ENCODE measurements around the gene CDKN2AIPNL. TPM values are rescaled to one million over a fixed set of nuclear protein-coding genes. Genes with fewer than 3 reads are reported as not detected.

CDKN2AIPNL gene
- total RNA-seq, 2 donors from 2014 or later: 51.8 to 62.0 TPM

GRCh38 chr5:134449167-134449566 lies 37.5 kb upstream of the CDKN2AIPNL start:
- Histone ChIP-seq H3K4me1 (ENCODE audit: control insufficient read depth, insufficient read depth, low read length) (peaks cover 2% of the 10 kb centered on the region), H3K36me3 (ENCODE audit: control insufficient read depth, insufficient read depth, low read length) (no peaks in the 10 kb centered on the region), H3K9me3 (ENCODE audit: control insufficient read depth, low read length) (no peaks in the 10 kb centered on the region), H3K27ac (ENCODE audit: low read depth, low read length) (no peak overlapping the region), H3K4me3 (ENCODE audit: low read length) (no peak overlapping the region), H3K9ac (ENCODE audit: extremely low read depth, low read length, poor library complexity, severe bottlenecking) (no peak overlapping the region), H3K27me3 (ENCODE audit: control insufficient read depth, insufficient read depth, low read length, poor library complexity, severe bottlenecking) (no peaks in the 10 kb centered on the region)
- DNase-seq: no peak
- no peaks in the 10 kb centered on the region for H3K36me3 Mint-ChIP-seq (ENCODE audit: low read depth)
- TF ChIP-seq, protein P1, sequence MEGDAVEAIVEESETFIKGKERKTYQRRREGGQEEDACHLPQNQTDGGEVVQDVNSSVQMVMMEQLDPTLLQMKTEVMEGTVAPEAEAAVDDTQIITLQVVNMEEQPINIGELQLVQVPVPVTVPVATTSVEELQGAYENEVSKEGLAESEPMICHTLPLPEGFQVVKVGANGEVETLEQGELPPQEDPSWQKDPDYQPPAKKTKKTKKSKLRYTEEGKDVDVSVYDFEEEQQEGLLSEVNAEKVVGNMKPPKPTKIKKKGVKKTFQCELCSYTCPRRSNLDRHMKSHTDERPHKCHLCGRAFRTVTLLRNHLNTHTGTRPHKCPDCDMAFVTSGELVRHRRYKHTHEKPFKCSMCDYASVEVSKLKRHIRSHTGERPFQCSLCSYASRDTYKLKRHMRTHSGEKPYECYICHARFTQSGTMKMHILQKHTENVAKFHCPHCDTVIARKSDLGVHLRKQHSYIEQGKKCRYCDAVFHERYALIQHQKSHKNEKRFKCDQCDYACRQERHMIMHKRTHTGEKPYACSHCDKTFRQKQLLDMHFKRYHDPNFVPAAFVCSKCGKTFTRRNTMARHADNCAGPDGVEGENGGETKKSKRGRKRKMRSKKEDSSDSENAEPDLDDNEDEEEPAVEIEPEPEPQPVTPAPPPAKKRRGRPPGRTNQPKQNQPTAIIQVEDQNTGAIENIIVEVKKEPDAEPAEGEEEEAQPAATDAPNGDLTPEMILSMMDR (conservative IDR thresholded peaks at IDR 0.05): no peak
- 93 to 100% methylated on average over 1 to 2 of the region's 2 CpGs for WGBS, 2 experiments (ENCODE audit: insufficient coverage in 1 of 2, insufficient read length in 1 of 2)
- H3K27me3 Mint-ChIP-seq (ENCODE audit: insufficient read depth): no peaks in the 10 kb centered on the region
- H3K4me1 Mint-ChIP-seq: peaks cover 15% of the 10 kb centered on the region
- no peak overlapping the region for H3K27ac Mint-ChIP-seq
- H3K4me3 Mint-ChIP-seq: no peak overlapping the region
- H3K9me3 Mint-ChIP-seq: no peaks in the 10 kb centered on the region

DNA sequence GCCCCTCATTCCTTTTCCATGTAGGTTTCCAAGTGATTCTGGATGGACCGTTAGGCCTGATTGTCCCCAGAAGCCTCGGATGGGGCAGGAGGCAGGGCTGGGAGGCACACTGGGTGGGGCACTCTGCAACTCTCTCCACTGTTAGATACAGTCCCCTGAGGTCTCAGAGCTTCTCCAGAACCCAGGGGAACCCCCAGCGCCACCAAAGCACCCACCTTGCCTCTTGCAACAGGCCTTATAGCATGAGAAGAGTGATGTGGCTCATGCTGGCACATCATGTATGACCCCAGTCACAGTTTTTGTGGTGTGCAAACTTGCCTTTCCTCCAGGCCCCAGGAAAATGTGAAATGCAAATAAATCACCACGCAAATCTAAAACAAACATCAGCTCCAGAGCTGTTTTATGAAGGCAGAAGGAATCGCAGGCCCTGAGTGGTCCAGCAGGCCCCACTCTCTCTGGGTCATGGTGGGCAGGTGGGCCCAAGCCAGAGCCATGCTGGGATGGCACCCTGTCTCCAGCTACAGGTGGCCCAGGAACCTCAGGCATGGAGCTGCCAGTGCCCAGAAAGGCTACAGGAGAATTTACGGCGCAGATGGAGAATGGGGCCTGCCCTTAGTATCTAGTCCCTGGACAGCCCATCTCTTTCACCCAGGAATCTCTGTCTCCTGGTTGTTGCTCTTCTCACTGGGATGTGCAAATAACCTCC lies 36.3 kb upstream of the CDKN2AIPNL start:
- no peaks in the 10 kb centered on the region for H3K27me3 ChIP-seq (ENCODE audit: control insufficient read depth, insufficient read depth, low read length, poor library complexity, severe bottlenecking)
- no peaks in the 10 kb centered on the region for H3K9me3 ChIP-seq (ENCODE audit: control insufficient read depth, low read length)
- DNase-seq: no peak
- no peaks in the 10 kb centered on the region for H3K36me3 Mint-ChIP-seq (ENCODE audit: low read depth)
- H3K27ac Mint-ChIP-seq: no peak overlapping the region
- H3K27me3 Mint-ChIP-seq (ENCODE audit: insufficient read depth): no peaks in the 10 kb centered on the region
- WGBS, 2 experiments (ENCODE audit: insufficient coverage in 1 of 2, insufficient read length in 1 of 2): 97 to 100% methylated on average over 4 to 7 of the region's 7 CpGs
- H3K36me3 ChIP-seq (ENCODE audit: control insufficient read depth, insufficient read depth, low read length): no peaks in the 10 kb centered on the region
- TF ChIP-seq, protein P1 (conservative IDR thresholded peaks at IDR 0.05): no peak
- H3K4me1 ChIP-seq (ENCODE audit: control insufficient read depth, insufficient read depth, low read length): peaks cover 3% of the 10 kb centered on the region
- peaks cover 15% of the 10 kb centered on the region for H3K4me1 Mint-ChIP-seq
- H3K4me3 Mint-ChIP-seq: no peak overlapping the region
- no peak overlapping the region for H3K27ac ChIP-seq (ENCODE audit: low read depth, low read length)
- H3K9me3 Mint-ChIP-seq: no peaks in the 10 kb centered on the region
- no peak overlapping the region for H3K9ac ChIP-seq (ENCODE audit: extremely low read depth, low read length, poor library complexity, severe bottlenecking)
- no peak overlapping the region for H3K4me3 ChIP-seq (ENCODE audit: low read length)

GRCh38 chr5:134446938-134447337 lies 35.3 kb upstream of the CDKN2AIPNL start:
- Mint-ChIP-seq H3K9me3 (no peaks in the 10 kb centered on the region), H3K27me3 (ENCODE audit: insufficient read depth) (no peaks in the 10 kb centered on the region), H3K27ac (no peak overlapping the region), H3K36me3 (ENCODE audit: low read depth) (no peaks in the 10 kb centered on the region), H3K4me3 (no peak overlapping the region), H3K4me1 (peaks cover 18% of the 10 kb centered on the region)
- Histone ChIP-seq H3K4me3 (ENCODE audit: low read length) (no peak overlapping the region), H3K36me3 (ENCODE audit: control insufficient read depth, insufficient read depth, low read length) (no peaks in the 10 kb centered on the region), H3K27me3 (ENCODE audit: control insufficient read depth, insufficient read depth, low read length, poor library complexity, severe bottlenecking) (no peaks in the 10 kb centered on the region), H3K27ac (ENCODE audit: low read depth, low read length) (no peak overlapping the region), H3K9ac (ENCODE audit: extremely low read depth, low read length, poor library complexity, severe bottlenecking) (no peak overlapping the region), H3K9me3 (ENCODE audit: control insufficient read depth, low read length) (no peaks in the 10 kb centered on the region), H3K4me1 (ENCODE audit: control insufficient read depth, insufficient read depth, low read length) (peaks cover 3% of the 10 kb centered on the region)
- TF ChIP-seq, protein P1 (conservative IDR thresholded peaks at IDR 0.05): no peak
- whole genome bisulfite sequencing, 2 experiments (ENCODE audit: insufficient coverage in 1 of 2, insufficient read length in 1 of 2): 85 to 94% methylated on average over 2 of the region's 2 CpGs
- DNase-seq: peak; percentile 58
